ENCODE results near the gene UMAD1. TPM values are rescaled to one million over a fixed set of nuclear protein-coding genes. Genes with fewer than 3 reads are reported as not detected.

Gene UMAD1
- polyA plus RNA-seq, 1 of the 3 experiments (the other 2 are of a cell fraction): 13.9 TPM

GRCh38 chr7:7613210-7613609 lies 27.3 kb upstream of the UMAD1 start (continued):
- TF ChIP-seq, protein P1, sequence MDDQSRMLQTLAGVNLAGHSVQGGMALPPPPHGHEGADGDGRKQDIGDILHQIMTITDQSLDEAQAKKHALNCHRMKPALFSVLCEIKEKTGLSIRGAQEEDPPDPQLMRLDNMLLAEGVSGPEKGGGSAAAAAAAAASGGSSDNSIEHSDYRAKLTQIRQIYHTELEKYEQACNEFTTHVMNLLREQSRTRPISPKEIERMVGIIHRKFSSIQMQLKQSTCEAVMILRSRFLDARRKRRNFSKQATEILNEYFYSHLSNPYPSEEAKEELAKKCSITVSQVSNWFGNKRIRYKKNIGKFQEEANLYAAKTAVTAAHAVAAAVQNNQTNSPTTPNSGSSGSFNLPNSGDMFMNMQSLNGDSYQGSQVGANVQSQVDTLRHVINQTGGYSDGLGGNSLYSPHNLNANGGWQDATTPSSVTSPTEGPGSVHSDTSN (IDR thresholded peaks at IDR 0.05): no peak

GRCh38 chr7:7614018-7614741 lies 26.4 kb upstream of the UMAD1 start:
- ChIA-PET POLR2A (interaction anchor here (0.6 kb wide), 1 partner anchor 26 kb away, joined by 3 read pairs; no protein-coding TSS in a partner anchor), CTCF (interaction anchor here (0.7 to 2.3 kb wide), 4 partner anchors 18 to 615 kb away, joined by 3 to 10 read pairs (median 6); no protein-coding TSS in a partner anchor)
- peaks cover 0 to 39% of the 10 kb centered on the region in 2 experiments; a peak in 2 of 4 replicates for H3K4me1 ChIP-seq (ENCODE audit: control insufficient read depth in 1 of 2, insufficient read depth in 2 of 2, low read depth in 1 of 2, low read length in 1 of 2)
- H2AFZ ChIP-seq (ENCODE audit: low read depth): no peak overlapping the region
- no peak overlapping the region for H3K9ac ChIP-seq
- 91% methylated on average over 4 of the region's 4 CpGs for WGBS (ENCODE audit: low lambda C conversion rate)
- H3K27ac ChIP-seq (ENCODE audit: low read depth in 2 of 2, low read length in 1 of 2): peak overlapping the region in 1 of 2 experiments; percentile 94; a peak in 2 of 4 replicates
- TF ChIP-seq FOXM1 (IDR thresholded peaks at IDR 0.05; ENCODE audit: low read depth) (no peak), FOSL2 (IDR thresholded peaks at IDR 0.05; ENCODE audit: borderline replicate concordance, low read depth) (no peak), TCF12 (IDR thresholded peaks at IDR 0.05) (no peak), ZBTB33 (IDR thresholded peaks at IDR 0.05; ENCODE audit: borderline replicate concordance, low read depth) (no peak), NRF1 (IDR thresholded peaks at IDR 0.05; ENCODE audit: low read depth, low read length) (no peak), ELF1 (IDR thresholded peaks at IDR 0.05) (no peak), EZH2phosphoT487 (IDR thresholded peaks at IDR 0.05; ENCODE audit: borderline replicate concordance, low read depth) (no peak), POLR2AphosphoS5 (IDR thresholded peaks at IDR 0.05; ENCODE audit: low read depth, low read length) (no peak), RAD21 (IDR thresholded peaks at IDR 0.05; ENCODE audit: low read length) (no peak), REST (IDR thresholded peaks at IDR 0.05; ENCODE audit: low read depth, low read length) (no peak), SIN3A (IDR thresholded peaks at IDR 0.05; ENCODE audit: borderline replicate concordance, low read depth, low read length) (no peak), CHD2 (IDR thresholded peaks at IDR 0.05; ENCODE audit: low read length, partially characterized antibody) (no peak)
- TF ChIP-seq, protein P1 (IDR thresholded peaks at IDR 0.05): no peak
- TF ChIP-seq, protein P2, sequence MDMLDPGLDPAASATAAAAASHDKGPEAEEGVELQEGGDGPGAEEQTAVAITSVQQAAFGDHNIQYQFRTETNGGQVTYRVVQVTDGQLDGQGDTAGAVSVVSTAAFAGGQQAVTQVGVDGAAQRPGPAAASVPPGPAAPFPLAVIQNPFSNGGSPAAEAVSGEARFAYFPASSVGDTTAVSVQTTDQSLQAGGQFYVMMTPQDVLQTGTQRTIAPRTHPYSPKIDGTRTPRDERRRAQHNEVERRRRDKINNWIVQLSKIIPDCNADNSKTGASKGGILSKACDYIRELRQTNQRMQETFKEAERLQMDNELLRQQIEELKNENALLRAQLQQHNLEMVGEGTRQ (IDR thresholded peaks at IDR 0.05; ENCODE audit: borderline replicate concordance, low read depth, low read length): no peak
- TF ChIP-seq, protein P3, sequence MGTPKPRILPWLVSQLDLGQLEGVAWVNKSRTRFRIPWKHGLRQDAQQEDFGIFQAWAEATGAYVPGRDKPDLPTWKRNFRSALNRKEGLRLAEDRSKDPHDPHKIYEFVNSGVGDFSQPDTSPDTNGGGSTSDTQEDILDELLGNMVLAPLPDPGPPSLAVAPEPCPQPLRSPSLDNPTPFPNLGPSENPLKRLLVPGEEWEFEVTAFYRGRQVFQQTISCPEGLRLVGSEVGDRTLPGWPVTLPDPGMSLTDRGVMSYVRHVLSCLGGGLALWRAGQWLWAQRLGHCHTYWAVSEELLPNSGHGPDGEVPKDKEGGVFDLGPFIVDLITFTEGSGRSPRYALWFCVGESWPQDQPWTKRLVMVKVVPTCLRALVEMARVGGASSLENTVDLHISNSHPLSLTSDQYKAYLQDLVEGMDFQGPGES (IDR thresholded peaks at IDR 0.05; ENCODE audit: low read depth, low read length): no peak
- TF ChIP-seq, protein P4, sequence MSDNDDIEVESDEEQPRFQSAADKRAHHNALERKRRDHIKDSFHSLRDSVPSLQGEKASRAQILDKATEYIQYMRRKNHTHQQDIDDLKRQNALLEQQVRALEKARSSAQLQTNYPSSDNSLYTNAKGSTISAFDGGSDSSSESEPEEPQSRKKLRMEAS (IDR thresholded peaks at IDR 0.05; ENCODE audit: low read depth): no peak
- no peaks in the 10 kb centered on the region for H3K9me3 ChIP-seq
- no peak for DNase-seq
- H3K27me3 ChIP-seq (ENCODE audit: insufficient read depth): no peaks in the 10 kb centered on the region
- H3K36me3 ChIP-seq (replicated peaks in 1 of 2; ENCODE audit: control insufficient read depth in 1 of 2, insufficient read depth in 2 of 2, low read length in 1 of 2): peaks cover 5 to 19% of the 10 kb centered on the region in 2 experiments
- H3F3A ChIP-seq (replicated peaks; ENCODE audit: insufficient read depth): no peaks in the 10 kb centered on the region
- H3K79me2 ChIP-seq (ENCODE audit: insufficient read depth): no peaks in the 10 kb centered on the region
- no peaks in the 10 kb centered on the region for H4K20me1 ChIP-seq (ENCODE audit: insufficient read depth)
- H3K4me3 ChIP-seq (ENCODE audit: low read depth in 2 of 2, low read length in 1 of 2): no peak overlapping the region
- no peak overlapping the region for H3K4me2 ChIP-seq
- H3K9me2 ChIP-seq: no peaks in the 10 kb centered on the region
